Activated B cell treated with CpG ODN at 0.5 μM for 24 hours (primary cell): ENCODE data around the gene ATG4C. TPM values are rescaled to one million over a fixed set of nuclear protein-coding genes. Genes with fewer than 3 reads are reported as not detected.
A peak's percentile ranks its signal among the peaks of the same experiment; 100 is the strongest.
"Not testable (repeated sequence)": the region's sequence is repeated elsewhere in the genome, so short reads cannot be mapped to it uniquely, and the experiment has no call there.

Experiments
- ATAC-seq: fragments of 200-7000 bp; cut with Tn5 transposase; one replicate; pipeline ENCODE4 v1.10.0; 2021; ENCODE audit warnings: low read depth, mild to moderate bottlenecking, moderate library complexity
- CTCF ChIA-PET: fragments of 350-600 bp; sonication (Branson Sonifier 250); formaldehyde crosslinking; loops from one replicate; lab custom pipeline; 2021; ENCODE audit warnings: antibody characterized with exemption; lab: Charles Lee
- POLR2A ChIA-PET: fragments of 350-600 bp; sonication (Branson Sonifier 250); formaldehyde crosslinking; loops from one replicate; lab custom pipeline; 2021; ENCODE audit warnings: antibody characterized with exemption; lab: Charles Lee
- DNase-seq: peaks from one replicate; pipeline ENCODE4 v3.0.0; 2022
- H3K27ac Mint-ChIP-seq: one replicate; pipeline ENCODE4 v1.8.0; 2020; ENCODE audit warnings: mixed read lengths
- H3K27me3 Mint-ChIP-seq: one replicate; pipeline ENCODE4 v1.8.0; 2021; ENCODE audit warnings: mixed read lengths
- H3K36me3 Mint-ChIP-seq: one replicate; pipeline ENCODE4 v1.8.0; 2021; ENCODE audit warnings: low read depth, mixed read lengths
- H3K4me1 Mint-ChIP-seq: one replicate; pipeline ENCODE4 v1.8.0; 2021; ENCODE audit warnings: mixed read lengths
- H3K4me3 Mint-ChIP-seq: one replicate; pipeline ENCODE4 v1.8.0; 2020; ENCODE audit warnings: mild to moderate bottlenecking, mixed read lengths
- H3K9me3 Mint-ChIP-seq: one replicate; pipeline ENCODE4 v1.8.0; 2020; ENCODE audit warnings: mixed read lengths
- CTCF ChIP-seq: fragments of 200-600 bp; IDR thresholded peaks from one replicate; pipeline ENCODE4 v1.8.0; 2022; ENCODE audit warnings: antibody characterized with exemption, mild to moderate bottlenecking
- intact Hi-C: fragments of 100-400 bp; cut with micrococcal nuclease; formaldehyde crosslinking; loops from one replicate; pipeline ENCODE4 v1.15.1; 2024
- total RNA-seq: library from RNA; stranded (reverse); gene quantifications from 2 replicates; pipeline ENCODE4 v1.2.3, GENCODE V29; 2022

The ATG4C gene
- total RNA-seq, result 24.2 and 28.4 TPM in 2 replicates

- Mint-ChIP-seq H3K9me3 (no peaks in the 10 kb centered on the region), H3K36me3 (no peaks in the 10 kb centered on the region), H3K27ac (no peak within 1 kb of the TSS), H3K27me3 (no peaks in the 10 kb centered on the region), H3K4me1 (peaks cover 20% of the 10 kb centered on the region), H3K4me3 (no peak within 1 kb of the TSS)
- POLR2A ChIA-PET, result interaction anchor here (0.6 to 2.7 kb wide), 13 partner anchors 9 to 348 kb away, joined by 3 to 33 read pairs (median 5); no protein-coding TSS in a partner anchor
- ATAC-seq (peak; percentile 94), DNase-seq (peak; percentile 79)
- intact Hi-C loops, result loop anchor here (1.0 to 10.0 kb wide), 10 partner anchors 12 to 1709 kb away; partner anchors contain the start of genes DOCK7, EFCAB7, ITGB3BP and PGM1
- CTCF ChIA-PET, result interaction anchor here (1.0 kb wide), 1 partner anchor 9 kb away, joined by 3 read pairs; no protein-coding TSS in a partner anchor
- no peak for TF ChIP-seq CTCF
These were observed at the start of gene ATG4C for GRCh38 chr1:62783736-62784508. ATG4C (plus strand) TSS chr1:62784132; CDS start chr1:62803787, 19,655 bp downstream.

- Mint-ChIP-seq H3K27ac (no peak overlapping the region), H3K27me3 (no peaks in the 10 kb centered on the region), H3K4me3 (no peak overlapping the region), H3K36me3 (no peaks in the 10 kb centered on the region), H3K9me3 (no peaks in the 10 kb centered on the region), H3K4me1 (no peaks in the 10 kb centered on the region)
- no peak for ATAC-seq
- DNase-seq, result no peak
- TF ChIP-seq CTCF, result no peak
- POLR2A ChIA-PET, result no interaction called here
- intact Hi-C loops, result no loop called here
- CTCF ChIA-PET, result interaction anchor here (0.7 kb wide), 1 partner anchor 704 kb away, joined by 3 read pairs; no protein-coding TSS in a partner anchor
These were observed 48.3 kb upstream of the ATG4C start for GRCh38 chr1:62735491-62736171.

GRCh38 chr1:62740701-62741100, 43.2 kb upstream of the ATG4C start:
- H3K27ac Mint-ChIP-seq, H3K4me3 Mint-ChIP-seq, H3K4me1 Mint-ChIP-seq, CTCF ChIA-PET, H3K36me3 Mint-ChIP-seq, ATAC-seq, intact Hi-C loops, H3K9me3 Mint-ChIP-seq, DNase-seq, H3K27me3 Mint-ChIP-seq, POLR2A ChIA-PET: not testable (repeated sequence)

GRCh38 chr1:62744611-62745577, 39.0 kb upstream of the ATG4C start:
- intact Hi-C loops, result no loop called here
- Mint-ChIP-seq H3K4me1 (no peaks in the 10 kb centered on the region), H3K27ac (no peak overlapping the region), H3K9me3 (no peaks in the 10 kb centered on the region), H3K36me3 (no peaks in the 10 kb centered on the region), H3K27me3 (no peaks in the 10 kb centered on the region), H3K4me3 (no peak overlapping the region)
- POLR2A ChIA-PET, result no interaction called here
- DNase-seq (no peak), ATAC-seq (no peak)
- no peak for TF ChIP-seq CTCF
- CTCF ChIA-PET, result interaction anchor here (1.0 to 3.6 kb wide), 10 partner anchors 8 to 662 kb away, joined by 3 to 95 read pairs (median 8); no protein-coding TSS in a partner anchor
